Measurements from ENCODE around the gene SPOUT1.

GRCh38 chr9:128798896-128799295 is 30.7 kb downstream of the SPOUT1 start:
- no peak for TF ChIP-seq EZH2 (IDR thresholded peaks at IDR 0.05; ENCODE audit: insufficient read depth, poor library complexity, severe bottlenecking)
- TF ChIP-seq EZH2phosphoT487 (IDR thresholded peaks at IDR 0.05; ENCODE audit: insufficient read depth, low read depth): no peak

Data from GM23248 (cell line).